GM19463 (cell line): ENCODE results near the gene UBIAD1.
"Not testable (repeated sequence)": the region's sequence is repeated elsewhere in the genome, so short reads cannot be mapped to it uniquely, and the experiment has no call there.

ENCODE experiments used
- ATAC-seq: cut with Tn5 transposase; IDR thresholded peaks from one replicate; pipeline ENCODE4 v1.9.1; 2021; ENCODE audit warnings: mild to moderate bottlenecking, moderate library complexity; ENCODE audit not compliant: unreplicated experiment

The UBIAD1 gene

GRCh38 chr1:11272832-11273594, at the start of gene UBIAD1:
TSS of gene UBIAD1 (plus strand) at chr1:11273198. CDS start at chr1:11273532, 334 bp downstream.
- peak; percentile 88 for ATAC-seq

DNA sequence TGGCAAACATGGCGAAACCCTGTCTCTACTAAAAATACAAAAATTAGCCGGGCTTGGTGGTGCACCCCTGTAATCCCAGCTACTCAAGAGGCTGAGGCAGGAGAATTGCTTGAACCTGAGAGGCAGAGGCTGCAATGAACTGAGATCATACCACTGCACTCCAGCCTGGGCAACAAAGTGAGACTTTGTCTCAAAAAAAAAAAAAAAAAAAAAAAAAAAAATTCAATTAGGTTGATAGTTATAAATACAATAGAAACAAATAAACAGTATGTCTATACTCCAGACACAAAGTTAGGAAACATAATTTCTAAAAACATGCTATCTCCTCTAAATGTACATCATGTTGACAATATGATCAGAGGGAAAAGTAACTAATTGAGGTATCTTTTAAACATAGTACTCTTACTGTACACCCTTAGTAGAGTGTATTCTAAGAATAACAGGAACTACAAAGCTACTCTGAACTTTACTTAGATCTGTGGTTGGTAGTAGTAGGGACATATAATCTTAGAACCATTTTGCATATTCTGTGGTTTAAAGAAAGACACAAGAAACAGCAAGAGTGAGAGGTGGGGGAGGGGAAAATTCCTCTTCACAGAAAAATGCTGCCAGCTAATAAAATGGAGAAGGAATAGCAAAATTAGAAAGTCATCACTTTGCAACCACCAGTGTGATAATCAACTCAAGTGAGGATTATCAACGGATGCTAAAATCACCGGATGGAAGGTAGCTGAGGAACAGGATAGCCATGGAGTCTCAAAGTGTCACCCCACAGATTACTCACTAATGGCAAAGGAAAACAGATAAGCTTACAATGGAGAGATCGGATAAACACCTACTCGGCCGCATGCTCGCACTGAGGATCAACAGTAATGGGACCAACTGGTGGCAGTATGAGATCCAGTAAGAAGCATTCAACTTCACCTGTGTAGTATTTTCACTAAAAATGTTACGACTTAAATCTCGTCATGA, 45.6 kb upstream of the UBIAD1 start:
- no peak for ATAC-seq

- no peak for ATAC-seq
Measured at GRCh38 chr1:11229203-11229602, 43.8 kb upstream of the UBIAD1 start.

DNA sequence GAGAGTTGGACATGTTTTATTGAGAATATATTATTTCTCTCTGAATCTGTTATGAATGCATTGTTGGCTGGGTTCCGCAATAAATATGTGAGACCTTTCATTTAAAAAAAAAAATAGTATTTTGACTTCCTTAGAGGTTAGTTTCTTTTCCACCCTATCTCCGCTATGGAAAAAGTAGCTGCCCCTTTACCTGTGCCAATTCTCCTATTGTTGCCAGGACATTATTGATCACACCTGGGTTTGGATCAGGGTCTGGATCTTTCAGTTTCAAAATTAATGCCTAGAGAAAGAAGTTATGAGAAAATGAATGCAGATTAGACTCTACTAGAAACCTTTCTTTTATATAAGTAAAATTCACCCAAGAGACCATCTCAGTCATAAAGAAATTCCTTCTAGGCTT, 39.8 kb upstream of the UBIAD1 start:
- ATAC-seq, result no peak

- no peak for ATAC-seq
Measured at GRCh38 chr1:11237356-11237755, 35.6 kb upstream of the UBIAD1 start.

DNA sequence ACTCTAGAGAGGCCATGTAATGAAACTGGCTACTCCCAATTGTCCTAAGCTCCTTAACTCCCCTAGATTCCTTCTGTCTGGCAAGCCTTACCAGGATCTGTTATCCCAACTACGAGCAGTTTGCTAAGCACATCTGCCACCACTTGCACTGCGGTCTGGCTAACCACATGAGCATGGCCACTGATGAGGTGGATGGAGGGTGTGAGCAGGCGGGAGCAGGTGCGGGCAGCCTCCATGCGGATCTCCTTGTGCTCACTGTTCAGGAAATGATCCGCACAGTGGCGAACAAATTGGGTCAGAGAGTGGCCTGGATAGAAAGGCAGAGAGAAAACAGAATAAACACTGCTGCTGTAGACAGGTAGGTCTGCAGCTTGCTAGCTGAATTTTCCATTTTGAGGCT, 34.7 kb upstream of the UBIAD1 start:
- ATAC-seq, result no peak

DNA sequence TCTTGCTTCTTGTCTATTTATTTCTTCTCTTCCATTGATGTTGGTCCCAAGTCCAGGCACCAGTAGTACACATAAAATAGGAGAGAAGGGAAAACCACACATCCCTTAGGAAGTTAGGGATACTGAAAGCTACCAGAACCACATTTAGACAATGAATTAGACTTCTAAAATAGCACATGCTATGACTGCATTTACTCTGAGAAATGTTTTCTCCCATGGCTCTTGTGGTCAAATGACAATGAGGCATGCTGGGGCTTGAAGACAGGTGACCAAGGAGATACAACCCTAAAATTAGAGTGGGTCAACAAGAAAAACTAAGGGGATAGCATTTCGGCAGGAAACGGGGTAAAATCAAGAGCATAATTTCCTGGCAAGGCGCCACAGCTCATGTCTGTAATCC, 27.8 kb upstream of the UBIAD1 start:
- ATAC-seq, result no peak

DNA sequence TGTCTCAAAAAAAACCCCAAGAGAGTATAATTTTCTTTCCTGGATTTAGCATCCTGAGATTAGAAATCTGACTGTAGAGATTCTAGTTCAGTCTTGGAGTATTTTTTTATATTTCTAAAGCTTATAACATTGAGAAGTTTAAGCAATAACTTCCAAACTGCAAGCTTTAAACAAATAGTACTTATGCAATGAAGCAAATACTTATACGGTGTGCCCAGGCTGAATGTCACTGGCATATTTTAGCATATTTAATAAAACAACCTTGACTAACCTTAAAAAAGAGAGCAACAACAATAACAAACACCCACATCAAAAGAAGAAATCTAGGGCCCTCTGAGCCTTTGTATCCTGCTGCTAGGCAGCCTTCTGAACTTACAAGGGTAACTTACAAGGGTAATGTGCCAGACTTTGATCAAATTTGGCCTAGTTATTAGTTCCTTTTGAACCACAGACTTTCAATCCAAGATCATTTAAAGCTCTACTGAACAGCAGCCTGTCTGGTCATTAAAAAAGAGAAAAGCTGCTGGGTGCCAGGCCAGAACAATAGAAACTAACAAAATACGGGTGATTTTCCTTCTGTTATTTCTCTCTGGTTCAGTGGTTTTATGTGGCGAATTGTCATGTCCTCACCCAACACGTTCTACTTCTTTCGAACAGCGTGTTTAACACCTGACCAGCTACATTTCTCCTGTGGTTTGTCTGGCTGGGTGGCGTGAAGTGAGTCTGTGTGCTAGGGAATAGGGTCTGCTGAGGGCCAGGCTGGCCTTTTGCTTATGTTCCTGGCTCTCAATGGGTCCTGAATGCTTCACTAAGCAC, 26.9 kb upstream of the UBIAD1 start:
- no peak for ATAC-seq

- ATAC-seq, result no peak
Measured at GRCh38 chr1:11248169-11248568, 24.8 kb upstream of the UBIAD1 start.

GRCh38 chr1:11252538-11252937, 20.5 kb upstream of the UBIAD1 start:
- ATAC-seq, result no peak

DNA sequence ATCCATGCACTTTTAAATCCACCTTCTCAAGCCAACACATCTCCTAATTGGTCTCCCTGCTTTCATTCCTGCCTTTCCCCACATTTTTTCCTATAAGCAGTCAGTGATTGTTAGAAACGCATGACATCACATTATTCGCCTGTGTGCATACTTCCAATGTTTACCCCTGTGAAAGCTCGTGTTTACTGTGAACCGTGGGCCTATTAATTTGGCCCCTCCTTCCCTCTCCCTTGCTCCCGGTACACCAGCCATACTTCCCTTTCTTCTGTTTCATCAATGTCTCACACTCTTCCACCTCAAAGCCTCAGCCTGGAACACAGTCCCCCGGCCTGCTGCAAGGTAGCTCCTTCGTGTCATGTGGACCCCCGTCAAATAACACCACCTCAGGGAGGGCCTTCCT, 19.8 kb upstream of the UBIAD1 start:
- ATAC-seq, result no peak

DNA sequence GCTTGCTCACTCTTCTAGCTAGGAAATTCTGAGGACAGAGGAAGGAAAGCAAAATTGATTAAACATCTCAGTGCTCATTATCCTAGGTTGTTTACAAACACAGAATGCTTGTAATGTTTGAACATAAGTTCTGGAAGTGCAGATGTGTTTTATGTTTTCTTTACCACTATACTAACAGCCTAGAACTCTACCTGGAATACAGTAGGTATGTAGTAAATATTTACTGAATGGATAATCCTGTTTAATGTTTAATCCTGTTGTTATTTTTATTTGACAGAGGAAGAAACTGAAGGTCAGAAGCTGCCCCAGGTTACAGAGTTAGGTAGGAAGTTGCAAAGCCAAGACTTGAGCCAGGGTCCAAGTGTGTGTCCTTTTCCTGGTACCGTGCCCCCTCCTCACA, 16.7 kb upstream of the UBIAD1 start:
- no peak for ATAC-seq

DNA sequence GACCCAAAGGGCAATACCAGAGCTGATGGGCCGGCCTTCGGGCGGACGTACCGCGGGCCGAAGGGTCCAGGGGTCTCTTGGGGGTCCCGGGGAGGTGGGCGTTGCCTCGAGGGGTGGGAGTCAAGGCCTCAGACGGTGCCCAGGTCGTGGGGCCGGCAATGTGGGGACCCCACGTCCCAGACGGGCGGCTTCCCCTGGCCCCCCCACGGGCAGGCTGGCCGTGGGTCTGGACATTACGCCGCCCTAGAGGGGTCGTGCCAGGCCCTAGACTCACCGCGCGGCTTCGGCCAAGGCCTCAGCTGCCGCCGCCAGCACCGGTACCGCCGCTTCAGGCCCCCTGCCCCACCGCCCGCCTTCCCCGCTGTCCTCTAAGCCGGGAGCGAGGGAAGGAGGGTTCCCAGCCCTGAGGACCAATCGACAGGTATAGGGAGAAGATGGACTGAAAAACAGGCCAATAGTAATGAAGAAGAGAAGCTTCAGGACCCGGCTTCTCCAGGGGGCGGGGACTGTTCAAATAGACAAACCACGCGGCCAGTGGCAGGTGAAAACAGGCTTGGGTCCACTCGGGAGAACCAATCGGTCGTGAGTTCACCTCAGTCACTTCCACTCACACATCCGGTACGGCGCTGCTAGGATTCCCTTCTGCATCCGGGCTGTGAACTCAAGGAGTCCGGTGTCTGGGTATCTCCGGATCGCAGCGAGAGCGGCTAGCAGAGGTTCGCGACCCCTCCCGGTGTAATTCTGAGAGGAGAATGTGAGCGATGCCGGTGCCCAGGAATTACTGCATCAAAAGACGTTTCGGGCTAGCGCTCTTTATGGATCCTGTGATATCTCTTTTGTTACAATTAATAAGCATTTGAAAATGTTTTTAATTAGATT, 10.6 kb upstream of the UBIAD1 start, which contains the start of gene MTOR:
Gene MTOR, minus strand, starts transcription at position 381 of the 879 bp plus-strand sequence. CDS start 3,142 bp downstream, outside the sequence.
- ATAC-seq, result peak; percentile 98

- no peak for ATAC-seq
Measured at GRCh38 chr1:11266268-11267074, 6.5 kb upstream of the UBIAD1 start.

DNA sequence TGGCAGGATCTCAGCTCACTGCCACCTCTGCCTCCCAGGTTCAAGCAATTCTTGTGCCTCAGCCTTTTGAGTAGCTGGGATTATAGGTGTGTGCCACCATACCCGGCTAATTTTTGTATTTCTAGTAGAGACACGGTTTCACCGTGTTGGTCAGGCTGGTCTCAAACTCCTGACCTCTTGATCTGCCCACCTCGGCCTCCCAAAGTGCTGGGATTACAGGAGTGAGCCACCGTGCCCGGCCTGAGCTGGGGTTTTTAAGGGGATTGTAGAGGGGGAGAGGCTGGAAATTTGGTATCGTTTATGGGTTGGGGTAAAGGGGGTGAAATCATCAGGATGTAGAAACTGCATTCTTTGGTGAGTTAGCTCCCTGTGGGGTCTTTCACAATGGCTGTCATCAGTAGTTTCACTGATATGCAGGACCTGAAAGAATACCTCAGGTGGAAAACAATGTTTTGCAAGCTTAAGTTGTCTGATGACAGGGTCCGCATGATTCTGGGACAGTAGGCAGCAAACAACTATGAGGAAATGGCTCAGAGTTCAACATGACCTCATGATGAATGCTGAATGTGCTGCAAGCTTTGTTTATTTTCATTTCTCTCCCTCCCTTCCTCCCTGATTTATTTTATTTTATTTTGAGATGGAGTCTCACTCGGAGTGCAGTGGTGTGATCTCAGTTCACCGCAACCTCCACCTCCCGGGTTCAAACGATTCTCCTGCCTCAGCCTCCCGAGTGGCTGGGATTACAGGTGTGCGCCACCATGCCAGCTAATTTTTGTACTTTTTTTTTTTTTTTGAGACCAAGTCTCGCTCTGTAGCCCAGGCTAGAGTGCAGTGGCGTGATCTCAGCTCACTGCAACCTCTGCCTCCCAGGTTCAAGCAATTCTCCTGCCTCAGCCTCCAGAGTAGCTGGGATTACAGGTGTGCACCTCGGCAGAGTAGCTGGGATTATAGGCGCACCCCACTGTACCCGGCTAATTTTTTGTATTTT, 5.4 kb upstream of the UBIAD1 start:
- not testable (repeated sequence) for ATAC-seq

GRCh38 chr1:11272544-11272831, 510 bp upstream of the UBIAD1 start:
- no peak for ATAC-seq

DNA sequence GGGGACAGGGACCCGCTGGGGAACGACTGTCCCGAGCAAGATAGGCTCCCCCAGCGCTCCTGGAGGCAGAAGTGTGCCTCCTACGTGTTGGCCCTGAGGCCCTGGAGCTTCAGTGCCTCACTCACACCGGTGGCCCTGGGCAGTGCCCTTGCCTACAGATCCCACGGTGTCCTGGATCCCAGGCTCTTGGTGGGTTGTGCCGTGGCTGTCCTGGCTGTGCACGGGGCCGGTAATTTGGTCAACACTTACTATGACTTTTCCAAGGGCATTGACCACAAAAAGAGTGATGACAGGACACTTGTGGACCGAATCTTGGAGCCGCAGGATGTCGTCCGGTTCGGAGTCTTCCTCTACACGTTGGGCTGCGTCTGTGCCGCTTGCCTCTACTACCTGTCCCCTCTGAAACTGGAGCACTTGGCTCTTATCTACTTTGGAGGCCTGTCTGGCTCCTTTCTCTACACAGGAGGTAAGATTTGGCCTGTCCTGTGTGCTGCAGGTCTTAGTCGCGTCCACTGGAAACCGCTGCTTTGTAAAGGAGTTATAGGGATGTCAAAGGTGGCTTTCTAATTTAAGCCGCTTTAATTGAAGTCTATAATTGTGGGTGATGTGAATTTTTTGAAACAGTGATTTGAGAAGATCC, 717 bp downstream of the UBIAD1 start:
- ATAC-seq, result peak; percentile 40

DNA sequence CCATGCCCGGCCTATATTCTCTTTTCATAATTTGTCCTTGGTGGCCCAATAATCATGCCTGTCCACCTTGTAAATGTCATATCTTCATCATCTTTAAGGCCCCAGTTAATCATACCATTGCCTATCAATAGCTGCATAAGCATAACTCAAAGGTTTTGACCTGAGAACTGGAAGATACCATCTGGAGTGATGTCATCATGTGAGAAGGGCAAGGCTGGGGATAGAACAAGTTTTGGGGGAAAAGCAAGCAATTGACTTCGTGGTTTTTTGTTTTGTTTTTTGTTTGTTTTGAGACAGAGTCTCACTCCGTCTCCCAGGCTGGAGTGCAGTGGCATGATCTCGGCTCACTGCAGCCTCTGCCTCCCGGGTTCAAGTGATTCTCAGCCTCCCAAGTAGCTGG, 6.2 kb downstream of the UBIAD1 start:
- ATAC-seq, result no peak
